Gastrocnemius medialis (tissue), 4 donors: ENCODE data around the gene THRAP3.

Experiments
- CTCF ChIP-seq, 5 experiments: fragments of 450-650 bp in 3 of 5; fragments of 200-600 bp in 2 of 5; sonication (generic) in 2 of 5; IDR thresholded peaks in 4 of 5; conservative IDR thresholded peaks in 1 of 5; 1 replicate in 4 of 5; 2 replicates in 1 of 5; pipeline ENCODE4 v1.5.1; 2016 to 2019; ENCODE audit warnings: antibody characterized with exemption in 5 of 5, mild to moderate bottlenecking in 3 of 5, moderate library complexity in 3 of 5
- POLR2A ChIP-seq, 2 donors: fragments of 450-650 bp; IDR thresholded peaks; one replicate each; pipeline ENCODE4 v1.6.1; 2017; ENCODE audit warnings: antibody characterized with exemption in 2 of 2, mild to moderate bottlenecking in 2 of 2, moderate library complexity in 2 of 2

- TF ChIP-seq CTCF (IDR thresholded peaks at IDR 0.05 in 4 of 5, conservative IDR thresholded peaks at IDR 0.05 in 1 of 5): no peak
- no peak for TF ChIP-seq POLR2A (IDR thresholded peaks at IDR 0.05)
Measured at GRCh38 chr1:36295390-36295789, 71.1 kb downstream of the THRAP3 start.
